Measurements from ENCODE around the gene ACVR1. TPM values are rescaled to one million over a fixed set of nuclear protein-coding genes. Genes with fewer than 3 reads are reported as not detected.
A peak's percentile ranks its signal among the peaks of the same experiment; 100 is the strongest.
"Not testable (repeated sequence)": the region's sequence is repeated elsewhere in the genome, so short reads cannot be mapped to it uniquely, and the experiment has no call there.

ACVR1 gene
- total RNA-seq, 1 donor from 2014 or later = 28.9 TPM

DNA sequence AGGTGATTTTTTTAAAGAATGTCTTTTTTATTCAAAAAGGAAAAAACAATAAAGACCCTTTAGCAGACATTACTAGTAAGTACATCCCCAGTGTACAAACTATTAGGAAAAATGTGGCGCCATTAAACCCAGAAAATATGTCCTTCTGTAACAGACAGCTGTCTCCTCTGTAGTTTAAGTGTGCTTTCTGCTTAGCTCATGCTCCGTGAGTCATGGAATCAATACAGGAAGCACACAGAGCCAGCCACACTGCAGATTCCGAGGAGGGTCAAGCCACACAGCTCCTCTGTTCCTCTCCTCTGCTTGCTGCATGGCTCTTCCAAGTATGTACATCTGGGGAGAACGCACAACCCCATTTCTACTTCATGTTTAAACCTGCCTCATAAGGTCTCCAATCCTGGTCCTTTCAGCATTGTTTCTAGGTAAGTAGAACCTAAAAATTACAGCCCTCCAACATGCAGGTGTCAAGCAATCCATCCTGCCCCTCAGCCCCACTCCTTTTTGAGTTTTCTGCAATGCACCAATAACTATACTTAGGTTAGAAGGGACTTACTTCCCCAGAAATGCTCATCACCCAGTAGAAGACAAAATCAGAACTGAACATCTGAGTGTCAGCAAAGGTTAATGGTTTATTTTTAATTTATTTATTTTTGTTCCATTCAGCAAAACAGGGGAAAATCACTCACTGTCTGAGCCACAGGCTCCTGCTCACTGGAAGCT is 37.5 kb downstream of the ACVR1 start:
- intact Hi-C loops (cut with DNase I) = loop anchor here (10.0 kb wide), 1 partner anchor 54 kb away; no protein-coding TSS in a partner anchor
- DNase-seq = peak; percentile 48
- peak; percentile 72 for ATAC-seq (ENCODE audit: poor library complexity)

DNA sequence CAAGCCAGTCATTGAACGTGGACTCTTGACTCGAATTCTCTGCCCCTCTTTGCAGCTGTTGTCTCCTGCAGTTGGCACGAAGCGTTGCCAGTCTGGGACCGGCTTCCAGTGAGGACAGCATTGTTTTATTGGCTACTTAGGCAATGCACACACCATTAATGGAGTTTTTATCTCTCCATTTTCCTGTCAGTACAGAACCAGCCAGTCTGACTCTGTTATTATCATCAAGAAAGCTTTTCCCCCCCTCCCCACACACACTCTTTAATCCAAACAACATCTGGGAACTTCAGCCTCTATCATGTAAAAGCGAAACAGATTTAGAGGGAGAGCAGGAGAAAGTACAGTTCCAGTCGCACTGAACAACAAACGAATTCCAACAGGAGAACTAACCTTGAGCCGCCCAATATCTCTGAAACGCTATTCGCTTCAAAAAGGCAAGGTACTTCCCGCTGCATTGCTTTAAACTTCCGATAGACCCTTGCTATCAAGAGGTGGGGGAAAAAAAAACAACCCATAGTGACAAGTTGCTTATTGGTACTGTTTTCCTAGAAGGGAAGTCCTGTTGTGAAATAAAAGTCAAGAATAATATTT is 38.2 kb downstream of the ACVR1 start:
- DNase-seq = peak; percentile 63

DNA sequence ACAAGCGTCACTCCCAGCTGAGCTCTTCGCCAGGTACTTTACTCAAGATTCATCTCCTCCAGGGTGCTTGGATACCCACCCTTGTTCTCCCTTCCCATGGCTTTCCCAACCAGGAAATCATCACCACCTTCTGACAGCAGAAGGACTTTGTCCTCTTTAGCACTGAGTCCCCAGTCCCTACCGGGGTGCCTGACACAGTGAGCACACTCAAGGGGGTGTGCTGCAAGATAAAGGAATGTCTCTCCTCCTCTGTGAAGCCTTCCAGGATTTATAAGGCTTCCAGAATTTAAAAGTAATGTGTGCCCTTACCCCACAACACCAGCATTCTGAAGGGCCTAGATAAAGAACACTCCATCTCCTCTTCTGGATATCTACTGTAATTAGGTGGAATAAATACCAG is 39.6 kb downstream of the ACVR1 start:
- ATAC-seq (ENCODE audit: poor library complexity) = no peak
- intact Hi-C loops (cut with DNase I) = loop anchor here (10.0 kb wide), 1 partner anchor 52 kb away; no protein-coding TSS in a partner anchor
- DNase-seq = no peak

More for the DNA sequence above, 38.2 kb downstream of the ACVR1 start:
- peak; percentile 52 for ATAC-seq (ENCODE audit: poor library complexity)
- intact Hi-C loops (cut with DNase I) = loop anchor here (10.0 kb wide), 1 partner anchor 53 kb away; no protein-coding TSS in a partner anchor

DNA sequence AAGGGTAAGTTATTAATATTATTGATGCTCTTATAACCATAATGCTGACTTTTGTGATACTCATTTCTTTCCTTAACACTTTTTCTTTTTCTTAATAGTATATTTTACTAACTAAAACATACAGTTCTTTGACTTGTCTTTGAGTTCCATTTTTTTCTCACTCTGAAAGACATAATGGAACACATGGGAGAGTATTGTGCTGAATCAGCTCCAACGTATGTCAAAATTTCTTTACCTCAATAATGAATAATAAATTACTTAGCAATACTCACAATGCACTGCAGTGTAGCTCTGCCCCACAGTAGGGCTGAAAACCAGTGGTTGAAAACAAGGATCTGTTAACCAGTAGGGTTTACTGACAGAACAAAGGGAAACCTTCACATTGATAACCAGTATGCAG is 40.7 kb downstream of the ACVR1 start:
- DNase-seq = no peak
- intact Hi-C loops (cut with DNase I) = loop anchor here (10.0 kb wide), 1 partner anchor 51 kb away; no protein-coding TSS in a partner anchor

DNA sequence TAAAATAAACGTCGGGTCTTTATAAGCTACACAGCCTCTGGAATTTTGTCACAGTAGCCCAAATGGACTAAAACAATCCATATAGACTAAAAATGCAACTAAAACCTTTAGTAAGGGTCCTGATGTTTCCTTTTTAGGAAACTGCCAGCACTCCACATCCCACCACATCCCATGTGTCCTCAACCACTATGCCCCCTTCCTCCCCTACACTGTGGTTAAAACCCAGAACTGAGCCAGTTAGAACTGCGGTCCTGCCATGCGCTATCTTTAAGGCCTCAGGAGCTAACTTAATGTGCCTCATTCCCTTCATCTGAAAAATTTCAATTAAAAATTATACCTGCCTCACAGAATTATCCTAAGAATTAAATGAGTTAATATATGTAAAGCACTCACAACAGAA is 41.1 kb downstream of the ACVR1 start:
- no peak for DNase-seq
- ATAC-seq (ENCODE audit: poor library complexity) = no peak
- intact Hi-C loops (cut with DNase I) = loop anchor here (10.0 kb wide), 1 partner anchor 50 kb away; no protein-coding TSS in a partner anchor

More for the DNA sequence above, 40.7 kb downstream of the ACVR1 start:
- no peak for ATAC-seq (ENCODE audit: poor library complexity)

DNA sequence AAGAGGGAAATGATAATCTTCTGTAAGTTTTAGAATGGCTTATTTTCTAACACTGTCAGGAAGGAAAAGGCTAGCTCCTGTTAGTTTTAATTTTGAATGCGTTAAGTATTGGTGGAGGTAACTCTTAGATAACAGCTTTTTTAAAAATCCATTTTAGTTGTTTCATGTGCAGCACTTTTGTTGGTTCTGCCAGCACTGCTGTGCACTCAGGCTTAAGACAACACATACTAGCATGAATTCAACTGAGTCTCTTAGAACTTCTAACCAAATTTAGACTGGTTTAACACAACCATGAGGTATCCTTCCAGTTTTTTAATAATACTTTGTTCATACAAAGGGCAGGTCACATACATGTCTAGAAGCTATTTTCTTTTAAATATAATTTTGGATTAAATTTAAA is 42.4 kb downstream of the ACVR1 start:
- intact Hi-C loops (cut with DNase I) = loop anchor here (10.0 kb wide), 1 partner anchor 49 kb away; no protein-coding TSS in a partner anchor
- DNase-seq (no peak), ATAC-seq (ENCODE audit: poor library complexity) (no peak)

DNA sequence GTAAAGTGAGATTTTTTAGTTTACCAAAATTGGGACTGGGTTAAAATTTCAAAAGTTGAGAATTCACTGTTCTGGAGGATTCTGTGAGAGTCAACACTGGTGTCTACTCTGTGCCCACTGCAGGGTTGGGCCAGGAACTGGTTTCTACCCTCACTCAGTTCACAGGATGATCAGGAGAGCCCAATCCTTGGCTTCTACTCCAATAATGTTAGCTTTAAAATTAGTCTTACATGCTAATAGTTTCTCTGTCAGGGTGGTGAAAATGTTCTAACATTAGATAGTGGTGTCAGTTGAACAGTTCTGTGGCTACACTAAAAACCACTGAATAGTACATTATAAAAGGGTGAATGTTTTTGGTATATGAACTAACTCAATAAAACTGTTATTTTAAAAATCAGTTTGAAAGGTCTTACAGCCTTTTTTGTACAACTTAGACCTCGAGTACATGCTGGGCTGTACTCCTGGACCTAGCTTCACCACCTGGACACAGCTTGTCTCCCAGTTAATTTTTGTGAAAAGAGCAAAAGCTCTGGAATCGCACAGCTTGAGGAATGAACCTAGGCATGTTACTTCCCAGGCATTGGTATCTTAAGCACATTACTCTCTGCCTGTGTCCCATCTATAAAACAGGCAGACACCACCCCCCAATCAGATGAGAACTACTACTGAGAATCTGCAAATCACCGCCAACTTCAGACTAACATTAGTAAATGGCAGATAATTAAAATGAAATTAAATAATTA is 44.4 kb downstream of the ACVR1 start:
- ATAC-seq (ENCODE audit: poor library complexity) (peak; percentile 43), DNase-seq (no peak)
- intact Hi-C loops (cut with DNase I) = loop anchor here (10.0 kb wide), 1 partner anchor 47 kb away; no protein-coding TSS in a partner anchor

DNA sequence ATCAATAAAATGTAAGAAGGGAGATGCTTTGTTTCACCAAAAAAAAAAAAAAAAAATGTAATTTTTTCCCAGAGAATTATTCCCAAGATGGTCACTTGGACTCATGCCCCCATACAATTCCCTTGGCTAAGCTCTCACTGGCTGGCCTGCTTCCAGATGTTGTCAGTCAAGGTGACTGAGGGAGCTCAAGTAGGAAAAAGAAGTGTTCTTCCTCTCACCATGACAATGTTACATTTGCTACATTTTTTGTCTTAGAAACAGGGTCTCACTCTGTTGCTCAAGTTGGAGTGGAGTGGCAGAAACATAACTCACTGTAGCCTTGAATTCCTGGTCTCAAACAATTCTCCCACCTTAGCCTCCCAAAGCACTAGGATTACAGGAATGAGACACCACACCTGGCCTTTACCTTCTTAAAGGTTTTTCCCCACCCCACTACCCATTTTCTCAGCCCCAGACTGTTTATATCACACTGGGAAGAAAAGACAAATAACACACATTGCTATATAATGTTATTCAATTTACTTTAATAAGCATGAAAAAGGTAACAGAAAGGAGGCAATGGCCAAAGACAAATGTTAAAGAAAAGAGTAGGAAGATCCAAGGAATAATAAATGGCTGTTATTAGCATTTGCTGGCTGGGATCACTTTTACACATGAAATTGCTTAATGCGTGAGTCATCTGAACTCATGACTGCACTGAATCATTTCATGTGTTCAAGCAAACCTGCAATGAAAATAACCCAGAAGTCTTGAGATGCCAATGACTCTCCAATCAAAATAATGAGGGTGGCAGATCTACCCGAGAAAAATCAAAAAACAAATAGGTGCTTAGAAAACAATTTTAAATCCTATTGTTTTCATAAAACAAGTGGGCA is 45.2 kb downstream of the ACVR1 start:
- intact Hi-C loops (cut with DNase I) = loop anchor here (10.0 kb wide), 1 partner anchor 46 kb away; no protein-coding TSS in a partner anchor
- ATAC-seq (ENCODE audit: poor library complexity) = peak; percentile 84

DNA sequence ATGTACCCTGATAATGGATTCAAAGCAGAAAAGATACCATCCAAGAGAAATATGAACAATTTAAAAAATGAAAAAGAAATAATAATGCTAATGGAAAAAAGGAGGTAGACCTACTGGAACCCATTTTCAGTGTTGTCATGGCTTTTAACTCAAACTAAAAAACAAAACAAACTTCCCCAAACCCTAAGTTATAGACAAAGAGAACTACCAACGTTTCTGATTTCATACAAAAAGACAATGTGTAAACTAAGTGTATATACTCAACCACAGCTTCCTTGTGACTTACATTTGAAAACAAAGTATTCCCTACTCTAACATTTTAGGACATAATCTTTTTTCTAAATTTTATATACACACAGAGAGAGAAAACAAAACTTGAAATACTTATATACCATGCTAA is 45.9 kb downstream of the ACVR1 start:
- no peak for DNase-seq
- intact Hi-C loops (cut with DNase I) = loop anchor here (10.0 kb wide), 1 partner anchor 45 kb away; no protein-coding TSS in a partner anchor
- ATAC-seq (ENCODE audit: poor library complexity) = no peak

More for the DNA sequence above, 45.2 kb downstream of the ACVR1 start:
- DNase-seq = no peak

DNA sequence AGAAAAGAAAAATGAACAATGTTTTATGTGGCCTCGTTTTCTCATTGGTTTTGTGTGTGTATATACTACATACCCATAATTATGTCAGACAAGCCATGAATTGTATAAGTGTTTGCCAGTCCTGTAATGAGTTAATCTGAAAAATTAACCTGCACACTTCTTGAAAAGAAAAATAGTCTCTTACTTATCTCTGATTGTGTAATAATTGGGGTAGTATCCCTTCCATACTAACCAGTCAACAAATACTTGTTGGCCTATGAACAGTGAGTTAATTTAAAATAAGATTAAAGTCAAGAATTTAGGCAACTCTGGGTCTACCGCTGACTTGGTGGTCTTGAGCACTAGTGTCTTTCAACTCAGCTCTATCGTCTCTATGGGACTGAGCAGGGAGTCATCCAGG is 48.8 kb downstream of the ACVR1 start:
- no peak for ATAC-seq (ENCODE audit: poor library complexity)
- intact Hi-C loops (cut with DNase I) = no loop called here
- no peak for DNase-seq

DNA sequence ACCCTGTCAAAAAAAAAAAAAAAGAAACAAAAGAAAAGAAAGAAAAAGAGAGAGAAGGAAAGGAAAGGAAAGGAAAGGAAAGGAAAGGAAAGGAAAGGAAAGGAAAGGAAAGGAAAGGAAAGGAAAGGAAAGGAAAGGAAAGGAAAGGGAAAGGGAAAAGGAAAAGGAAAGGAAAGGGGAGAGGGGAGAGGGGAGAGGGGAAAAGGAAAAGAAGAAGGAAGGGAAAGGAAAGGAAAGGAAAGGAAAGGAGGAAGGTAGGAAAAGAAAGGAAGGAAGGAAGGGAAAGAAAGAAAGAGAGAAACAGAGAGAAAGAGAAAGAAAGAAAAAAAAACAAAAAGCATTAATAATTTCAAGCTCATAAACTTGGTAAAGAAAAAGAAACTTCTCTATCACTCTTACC is 49.5 kb downstream of the ACVR1 start:
- DNase-seq; ATAC-seq (ENCODE audit: poor library complexity); intact Hi-C loops (cut with DNase I): not testable (repeated sequence)

DNA sequence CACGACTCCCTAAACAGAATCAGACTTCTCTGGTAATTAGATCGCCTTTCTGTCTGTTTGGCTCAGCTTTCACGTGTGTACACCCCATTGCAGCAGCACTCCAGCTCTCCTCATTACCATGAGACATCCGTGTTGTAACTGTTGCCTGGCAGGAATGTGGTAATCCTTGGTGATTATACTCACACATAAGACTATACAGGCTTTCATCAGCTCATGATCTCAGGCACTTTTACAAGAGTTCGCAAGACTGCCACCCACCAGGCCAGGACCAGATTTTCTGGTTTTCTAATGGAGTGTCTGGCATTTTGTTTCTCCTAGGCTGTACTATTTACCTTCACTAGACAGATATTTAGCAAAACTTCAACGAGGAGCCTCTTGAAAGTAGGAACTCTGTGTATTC is 50.2 kb downstream of the ACVR1 start:
- intact Hi-C loops (cut with DNase I) = no loop called here
- ATAC-seq (ENCODE audit: poor library complexity) (no peak), DNase-seq (no peak)

DNA sequence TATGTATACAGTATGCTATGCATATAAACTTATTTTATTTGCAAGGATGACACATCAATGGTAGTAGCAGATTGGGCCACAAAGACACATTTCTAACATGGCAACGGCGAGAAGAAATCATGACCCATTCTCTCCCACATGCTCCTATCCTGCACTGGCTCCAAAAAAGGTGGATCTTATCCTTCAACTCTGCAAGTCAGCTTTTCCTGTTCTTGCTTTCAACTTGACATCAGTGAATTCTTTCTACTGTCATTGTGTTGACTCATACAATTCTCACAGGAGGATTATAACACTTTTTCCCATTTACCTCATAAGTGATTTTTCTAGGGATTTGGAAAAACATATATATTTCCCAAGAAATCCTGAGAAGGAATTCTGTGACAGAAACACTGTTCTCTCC is 53.1 kb downstream of the ACVR1 start:
- DNase-seq (no peak), ATAC-seq (ENCODE audit: poor library complexity) (no peak)
- intact Hi-C loops (cut with DNase I) = no loop called here

DNA sequence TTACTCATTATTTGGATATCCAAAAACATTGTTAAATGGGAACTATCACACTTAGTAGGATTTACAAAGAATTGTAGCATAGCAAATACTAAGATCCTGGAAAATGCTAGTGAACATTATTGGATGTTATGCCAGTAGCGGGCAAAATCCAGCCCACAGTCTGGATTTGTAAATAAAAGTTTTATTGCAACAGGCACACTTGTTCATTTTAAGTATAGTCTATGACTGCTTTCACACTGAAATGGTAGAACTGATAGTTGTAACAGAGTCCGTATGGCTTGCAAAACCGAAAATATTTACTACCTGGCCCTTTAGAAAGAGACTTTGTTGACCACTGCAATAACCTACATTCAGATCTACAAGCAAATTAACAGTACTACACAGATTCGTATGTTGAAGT is 53.6 kb downstream of the ACVR1 start:
- DNase-seq = no peak
- no peak for ATAC-seq (ENCODE audit: poor library complexity)
- intact Hi-C loops (cut with DNase I) = no loop called here

DNA sequence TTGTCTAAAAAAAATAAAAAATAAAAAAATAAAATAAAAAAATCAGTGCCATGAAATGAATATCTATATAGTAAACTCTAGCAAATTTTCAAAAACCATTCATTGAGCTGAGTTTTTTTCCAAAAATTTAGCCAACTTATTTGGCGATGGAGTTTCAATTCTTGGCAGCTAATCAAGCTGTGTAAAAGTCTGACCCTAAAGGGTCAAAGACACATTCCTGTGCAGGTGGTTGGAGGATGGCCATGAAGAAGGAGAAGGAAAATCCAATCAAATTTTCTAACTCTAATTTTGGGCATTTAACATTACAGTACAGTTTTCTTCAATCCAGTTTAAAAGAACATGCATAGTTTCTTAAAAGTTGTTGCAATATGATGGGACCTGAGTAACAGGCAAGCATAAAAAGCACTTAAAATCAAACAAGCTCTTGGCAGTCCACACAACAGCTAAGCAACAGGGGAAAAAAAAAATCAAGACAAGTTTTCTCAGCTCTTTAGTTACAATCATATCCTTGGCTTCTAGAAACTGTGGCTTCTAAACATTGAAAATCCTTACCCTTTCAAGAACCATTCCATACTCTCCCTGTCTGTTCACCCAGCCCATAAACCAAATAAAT is 54.5 kb downstream of the ACVR1 start:
- no peak for ATAC-seq (ENCODE audit: poor library complexity)
- intact Hi-C loops (cut with DNase I) = no loop called here
- DNase-seq = no peak

DNA sequence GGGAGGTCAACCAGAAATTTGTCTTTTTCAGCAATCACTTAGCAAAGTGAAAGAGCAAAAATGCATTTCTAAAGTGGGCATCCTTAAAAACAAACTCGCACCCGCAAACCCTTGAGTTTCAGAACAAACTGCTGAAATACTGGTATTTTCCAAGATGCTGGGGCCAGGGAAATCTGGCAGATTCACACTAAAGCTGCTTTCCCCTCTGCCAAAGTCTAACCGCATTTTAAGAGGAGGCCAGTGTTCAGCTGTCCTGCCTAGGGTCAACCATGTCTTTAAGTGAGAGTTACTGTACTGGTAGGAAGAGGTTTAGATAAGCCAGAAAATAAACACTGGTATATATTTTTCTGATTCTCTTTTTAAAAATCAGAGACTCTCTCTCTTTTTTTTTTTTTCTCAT is 55.9 kb downstream of the ACVR1 start:
- intact Hi-C loops (cut with DNase I) = no loop called here
- DNase-seq (no peak), ATAC-seq (ENCODE audit: poor library complexity) (peak; percentile 66)

DNA sequence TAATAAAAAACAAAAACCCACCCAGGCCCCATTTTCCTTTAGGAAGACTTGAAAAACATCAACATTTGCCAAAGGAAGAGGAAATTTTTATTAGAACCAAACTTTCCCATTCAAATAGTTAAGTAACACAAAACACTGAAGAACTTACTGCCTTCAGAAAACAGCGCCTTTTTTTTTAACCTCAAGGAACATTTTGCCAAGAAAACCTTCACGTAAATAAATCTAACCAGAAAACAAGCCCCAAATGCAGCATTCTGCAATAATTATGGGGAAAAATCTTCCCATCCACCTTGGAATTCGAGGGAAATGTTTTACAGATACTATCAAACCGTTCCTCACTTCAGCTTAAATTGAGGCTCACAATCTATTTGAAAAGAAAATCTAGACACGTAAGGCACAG is 56.4 kb downstream of the ACVR1 start:
- intact Hi-C loops (cut with DNase I) = no loop called here
- ATAC-seq (ENCODE audit: poor library complexity) = no peak
- no peak for DNase-seq

DNA sequence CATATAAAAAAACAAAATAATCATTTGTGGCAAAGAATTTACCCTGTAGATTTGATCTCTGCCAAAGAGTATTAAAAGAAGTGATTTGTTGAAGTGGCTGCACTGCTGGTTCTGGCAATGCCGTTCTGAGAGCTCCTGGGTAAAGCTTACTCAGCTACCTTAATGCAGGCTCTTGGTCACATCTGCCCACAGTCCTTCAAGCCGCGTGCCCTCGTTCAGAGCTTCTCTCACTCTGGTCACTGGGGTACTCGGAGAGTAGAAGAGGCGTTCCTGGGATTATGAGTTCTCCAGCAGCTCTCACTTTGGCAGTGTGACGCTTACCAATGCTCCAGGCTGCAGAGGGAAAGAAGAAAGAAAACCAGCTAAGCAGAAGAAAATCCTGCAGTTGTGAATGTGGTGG is 57.9 kb downstream of the ACVR1 start:
- DNase-seq (no peak), ATAC-seq (ENCODE audit: poor library complexity) (no peak)
- intact Hi-C loops (cut with DNase I) = no loop called here
